OCI-LY1 (cell line): ENCODE results near the gene CNIH2.

Source experiments
- EZH2 ChIP-seq: fragments of 200-600 bp; sonication (generic), shearing (Covaris generic); IDR thresholded peaks from 2 replicates; pipeline ENCODE4 v1.8.0; 2017; ENCODE audit warnings: borderline replicate concordance, mixed run types, mild to moderate bottlenecking, antibody characterized with exemption, low read length, moderate library complexity, mixed read lengths
- TF ChIP-seq, protein P1 (sequence below): fragments of 200-600 bp; sonication (generic), shearing (Covaris generic); IDR thresholded peaks from 2 replicates; pipeline ENCODE4 v1.5.1; 2017; ENCODE audit warnings: mild to moderate bottlenecking, antibody characterized with exemption, low read length, moderate library complexity, mixed read lengths

DNA sequence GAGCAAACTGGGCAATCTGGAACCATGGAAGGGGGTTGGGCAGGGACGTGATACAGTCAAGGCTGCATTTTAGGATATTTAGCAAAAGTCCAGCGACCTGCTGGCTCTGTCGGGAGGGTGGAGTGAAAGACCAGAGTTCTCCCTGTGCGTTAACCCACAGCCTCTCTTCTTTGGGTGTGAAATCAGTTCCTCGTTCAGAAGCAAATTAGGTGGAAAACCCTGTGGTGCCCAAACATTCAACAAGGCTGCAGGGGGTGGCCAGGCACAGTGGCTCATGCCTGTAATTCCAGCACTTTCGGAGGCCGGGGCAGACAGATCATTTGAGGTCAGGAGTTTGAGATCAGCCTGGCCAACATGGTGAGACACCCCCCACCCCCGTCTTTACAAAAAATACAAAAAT is 19.6 kb downstream of the CNIH2 start:
- TF ChIP-seq, protein P1, sequence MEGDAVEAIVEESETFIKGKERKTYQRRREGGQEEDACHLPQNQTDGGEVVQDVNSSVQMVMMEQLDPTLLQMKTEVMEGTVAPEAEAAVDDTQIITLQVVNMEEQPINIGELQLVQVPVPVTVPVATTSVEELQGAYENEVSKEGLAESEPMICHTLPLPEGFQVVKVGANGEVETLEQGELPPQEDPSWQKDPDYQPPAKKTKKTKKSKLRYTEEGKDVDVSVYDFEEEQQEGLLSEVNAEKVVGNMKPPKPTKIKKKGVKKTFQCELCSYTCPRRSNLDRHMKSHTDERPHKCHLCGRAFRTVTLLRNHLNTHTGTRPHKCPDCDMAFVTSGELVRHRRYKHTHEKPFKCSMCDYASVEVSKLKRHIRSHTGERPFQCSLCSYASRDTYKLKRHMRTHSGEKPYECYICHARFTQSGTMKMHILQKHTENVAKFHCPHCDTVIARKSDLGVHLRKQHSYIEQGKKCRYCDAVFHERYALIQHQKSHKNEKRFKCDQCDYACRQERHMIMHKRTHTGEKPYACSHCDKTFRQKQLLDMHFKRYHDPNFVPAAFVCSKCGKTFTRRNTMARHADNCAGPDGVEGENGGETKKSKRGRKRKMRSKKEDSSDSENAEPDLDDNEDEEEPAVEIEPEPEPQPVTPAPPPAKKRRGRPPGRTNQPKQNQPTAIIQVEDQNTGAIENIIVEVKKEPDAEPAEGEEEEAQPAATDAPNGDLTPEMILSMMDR: no peak
- TF ChIP-seq EZH2: no peak
